Measurements from ENCODE around the gene FLYWCH1.

DNA sequence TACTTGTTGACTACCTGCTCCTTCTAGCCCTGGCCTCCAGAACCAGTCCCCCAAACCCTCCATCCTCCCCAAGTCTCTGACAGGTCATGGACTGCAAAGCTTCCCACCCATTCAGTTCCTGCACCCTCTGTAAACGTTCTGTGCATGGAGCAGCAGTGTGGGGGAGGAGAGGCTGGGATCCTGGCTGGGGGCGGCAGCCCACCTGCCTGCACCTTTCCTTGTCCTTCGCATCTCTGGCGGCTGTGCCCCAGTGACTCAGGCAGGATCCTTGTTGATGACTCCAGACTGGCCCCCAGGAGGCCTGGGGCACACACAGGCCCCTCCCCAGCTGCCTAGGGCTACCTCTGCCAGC, 70.1 kb downstream of the FLYWCH1 start:
- TF ChIP-seq, protein P1, sequence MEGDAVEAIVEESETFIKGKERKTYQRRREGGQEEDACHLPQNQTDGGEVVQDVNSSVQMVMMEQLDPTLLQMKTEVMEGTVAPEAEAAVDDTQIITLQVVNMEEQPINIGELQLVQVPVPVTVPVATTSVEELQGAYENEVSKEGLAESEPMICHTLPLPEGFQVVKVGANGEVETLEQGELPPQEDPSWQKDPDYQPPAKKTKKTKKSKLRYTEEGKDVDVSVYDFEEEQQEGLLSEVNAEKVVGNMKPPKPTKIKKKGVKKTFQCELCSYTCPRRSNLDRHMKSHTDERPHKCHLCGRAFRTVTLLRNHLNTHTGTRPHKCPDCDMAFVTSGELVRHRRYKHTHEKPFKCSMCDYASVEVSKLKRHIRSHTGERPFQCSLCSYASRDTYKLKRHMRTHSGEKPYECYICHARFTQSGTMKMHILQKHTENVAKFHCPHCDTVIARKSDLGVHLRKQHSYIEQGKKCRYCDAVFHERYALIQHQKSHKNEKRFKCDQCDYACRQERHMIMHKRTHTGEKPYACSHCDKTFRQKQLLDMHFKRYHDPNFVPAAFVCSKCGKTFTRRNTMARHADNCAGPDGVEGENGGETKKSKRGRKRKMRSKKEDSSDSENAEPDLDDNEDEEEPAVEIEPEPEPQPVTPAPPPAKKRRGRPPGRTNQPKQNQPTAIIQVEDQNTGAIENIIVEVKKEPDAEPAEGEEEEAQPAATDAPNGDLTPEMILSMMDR (conservative IDR thresholded peaks at IDR 0.05 in 1 of 2, IDR thresholded peaks at IDR 0.05 in 1 of 2; ENCODE audit: low read depth in 1 of 2, low read length in 2 of 2), result no peak
- no peak for TF ChIP-seq EZH2 (IDR thresholded peaks at IDR 0.05; ENCODE audit: low read length, missing control alignments)

All from fibroblast of lung (primary cell).